Endothelial cell of umbilical vein (primary cell): ENCODE measurements around the gene SMC1B.

Experiments
- JUN ChIP-seq: IDR thresholded peaks from 2 replicates; pipeline ENCODE4 v1.6.1; 2011; ENCODE audit warnings: borderline replicate concordance, low read depth; ENCODE audit not compliant: insufficient read length, insufficient read depth
- MYC ChIP-seq: IDR thresholded peaks from one replicate; pipeline ENCODE4 v1.6.1; 2011; ENCODE audit warnings: mild to moderate bottlenecking, low read depth, low read length
- POLR2A ChIP-seq: IDR thresholded peaks from 2 replicates; pipeline ENCODE4 v1.6.1; 2012; ENCODE audit warnings: low read depth, mild to moderate bottlenecking, control low read depth, low read length
- POLR2AphosphoS5 ChIP-seq: IDR thresholded peaks from 2 replicates; pipeline ENCODE4 v1.6.1; 2012; ENCODE audit warnings: low read depth, mild to moderate bottlenecking, control low read depth, low read length, moderate library complexity; ENCODE audit not compliant: insufficient read depth
- TF ChIP-seq, protein P1 (sequence below): IDR thresholded peaks from 2 replicates; pipeline ENCODE4 v1.6.1; 2011; ENCODE audit not compliant: insufficient read depth, insufficient read length
- TF ChIP-seq, protein P2 (sequence below), 2 donors: IDR thresholded peaks; 1 replicate in 1 of 2; 2 replicates in 1 of 2; pipeline ENCODE4 v1.5.1; 2011; ENCODE audit warnings: low read length in 2 of 2, mild to moderate bottlenecking in 2 of 2, moderate library complexity in 2 of 2, control low read depth in 1 of 2, inconsistent platforms in 1 of 2, low read depth in 1 of 2; ENCODE audit not compliant: insufficient read depth in 1 of 2; ENCODE audit errors: extremely low read depth in 1 of 2

DNA sequence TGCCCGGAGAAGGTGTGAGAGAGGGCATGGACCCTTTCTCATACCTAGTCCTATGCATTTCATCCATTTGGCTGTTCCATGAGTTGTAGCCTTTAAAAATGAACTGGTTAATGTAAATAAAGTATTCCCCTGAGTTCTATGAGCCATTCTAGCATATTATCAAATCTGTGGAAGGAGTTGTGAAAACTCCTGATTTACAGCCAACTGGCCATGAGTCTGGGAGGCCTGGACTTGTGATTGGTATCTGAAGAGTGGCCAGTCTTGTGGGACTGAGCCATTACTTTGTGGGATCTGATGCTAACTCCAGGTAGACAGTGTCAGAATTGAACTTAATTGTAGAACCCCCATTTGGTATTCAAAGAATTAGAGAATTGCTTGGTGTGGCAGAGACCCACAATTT lies 55.3 kb downstream of the SMC1B start:
- TF ChIP-seq, protein P1, sequence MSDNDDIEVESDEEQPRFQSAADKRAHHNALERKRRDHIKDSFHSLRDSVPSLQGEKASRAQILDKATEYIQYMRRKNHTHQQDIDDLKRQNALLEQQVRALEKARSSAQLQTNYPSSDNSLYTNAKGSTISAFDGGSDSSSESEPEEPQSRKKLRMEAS, result no peak
- TF ChIP-seq POLR2AphosphoS5 (no peak), POLR2A (no peak), JUN (no peak), MYC (no peak)
- TF ChIP-seq, protein P2, sequence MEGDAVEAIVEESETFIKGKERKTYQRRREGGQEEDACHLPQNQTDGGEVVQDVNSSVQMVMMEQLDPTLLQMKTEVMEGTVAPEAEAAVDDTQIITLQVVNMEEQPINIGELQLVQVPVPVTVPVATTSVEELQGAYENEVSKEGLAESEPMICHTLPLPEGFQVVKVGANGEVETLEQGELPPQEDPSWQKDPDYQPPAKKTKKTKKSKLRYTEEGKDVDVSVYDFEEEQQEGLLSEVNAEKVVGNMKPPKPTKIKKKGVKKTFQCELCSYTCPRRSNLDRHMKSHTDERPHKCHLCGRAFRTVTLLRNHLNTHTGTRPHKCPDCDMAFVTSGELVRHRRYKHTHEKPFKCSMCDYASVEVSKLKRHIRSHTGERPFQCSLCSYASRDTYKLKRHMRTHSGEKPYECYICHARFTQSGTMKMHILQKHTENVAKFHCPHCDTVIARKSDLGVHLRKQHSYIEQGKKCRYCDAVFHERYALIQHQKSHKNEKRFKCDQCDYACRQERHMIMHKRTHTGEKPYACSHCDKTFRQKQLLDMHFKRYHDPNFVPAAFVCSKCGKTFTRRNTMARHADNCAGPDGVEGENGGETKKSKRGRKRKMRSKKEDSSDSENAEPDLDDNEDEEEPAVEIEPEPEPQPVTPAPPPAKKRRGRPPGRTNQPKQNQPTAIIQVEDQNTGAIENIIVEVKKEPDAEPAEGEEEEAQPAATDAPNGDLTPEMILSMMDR (IDR thresholded peaks at IDR 0.05; ENCODE audit: extremely low read depth in 1 of 2, insufficient read depth in 1 of 2, low read depth in 1 of 2, low read length in 2 of 2), result no peak
